HG03469 (cell line): ENCODE data around the gene HMGB1.
"Not testable (repeated sequence)": the region's sequence is repeated elsewhere in the genome, so short reads cannot be mapped to it uniquely, and the experiment has no call there.

ENCODE experiments used
- ATAC-seq: cut with Tn5 transposase; IDR thresholded peaks from one replicate; pipeline ENCODE4 v1.9.1; 2021; ENCODE audit warnings: mild to moderate bottlenecking, moderate library complexity, moderate number of reproducible peaks; ENCODE audit not compliant: unreplicated experiment

Gene HMGB1

GRCh38 chr13:30466841-30467252 is 1.1 kb upstream of the HMGB1 start:
- no peak for ATAC-seq

- no peak for ATAC-seq
Measured at GRCh38 chr13:30466358-30466714, 600 bp upstream of the HMGB1 start.

- no peak for ATAC-seq
Measured at GRCh38 chr13:30465343-30465592, 468 bp downstream of the HMGB1 start.

- peak; percentile 14 for ATAC-seq
Measured at GRCh38 chr13:30464496-30465342, 1.0 kb downstream of the HMGB1 start.

GRCh38 chr13:30463787-30464495 is 1.8 kb downstream of the HMGB1 start:
- ATAC-seq: peak; percentile 19

- ATAC-seq: not testable (repeated sequence)
Measured at GRCh38 chr13:30461279-30462066, 4.3 kb downstream of the HMGB1 start.

GRCh38 chr13:30457306-30457891 is 8.3 kb downstream of the HMGB1 start:
- ATAC-seq: no peak

- ATAC-seq: no peak
Measured at GRCh38 chr13:30456290-30456689, 9.4 kb downstream of the HMGB1 start.

- no peak for ATAC-seq
Measured at GRCh38 chr13:30454991-30455390, 10.7 kb downstream of the HMGB1 start.

GRCh38 chr13:30453727-30454126 is 12.0 kb downstream of the HMGB1 start:
- ATAC-seq: no peak

GRCh38 chr13:30451476-30451875 is 14.3 kb downstream of the HMGB1 start:
- not testable (repeated sequence) for ATAC-seq

GRCh38 chr13:30450066-30450465 is 15.7 kb downstream of the HMGB1 start:
- no peak for ATAC-seq

- ATAC-seq: no peak
Measured at GRCh38 chr13:30448441-30448840, 17.3 kb downstream of the HMGB1 start.

GRCh38 chr13:30446126-30446500 is 19.6 kb downstream of the HMGB1 start:
- no peak for ATAC-seq

GRCh38 chr13:30443957-30444404 is 21.8 kb downstream of the HMGB1 start:
- ATAC-seq: peak; percentile 28

- ATAC-seq: not testable (repeated sequence)
Measured at GRCh38 chr13:30443491-30443890, 22.2 kb downstream of the HMGB1 start.

- no peak for ATAC-seq
Measured at GRCh38 chr13:30442926-30443325, 22.8 kb downstream of the HMGB1 start.

GRCh38 chr13:30440910-30441703 is 24.6 kb downstream of the HMGB1 start:
- no peak for ATAC-seq

- ATAC-seq: no peak
Measured at GRCh38 chr13:30438286-30438685, 27.4 kb downstream of the HMGB1 start.

- no peak for ATAC-seq
Measured at GRCh38 chr13:30437177-30437576, 28.6 kb downstream of the HMGB1 start.
